ENCODE results near the gene LIMA1.

DNA sequence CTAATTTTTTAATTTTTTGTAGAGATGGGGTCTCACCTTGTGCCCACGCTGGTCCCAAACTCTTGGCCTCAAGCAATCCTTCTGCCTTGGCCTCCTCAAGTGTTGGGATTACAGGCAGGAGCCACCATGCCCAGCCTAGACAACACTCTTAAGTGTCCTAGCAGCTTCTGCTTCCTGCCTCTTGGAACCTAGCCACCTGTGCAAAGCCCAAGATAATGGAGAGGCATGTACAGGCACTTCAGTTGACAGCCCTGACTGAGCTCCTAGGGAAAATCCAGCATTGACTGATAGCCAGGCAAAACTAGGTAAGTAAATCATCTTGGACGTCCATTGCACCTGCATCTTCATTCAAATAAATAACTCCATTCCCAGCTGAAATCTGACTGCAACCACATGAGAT is 155.8 kb downstream of the LIMA1 start:
- TF ChIP-seq, protein P1, sequence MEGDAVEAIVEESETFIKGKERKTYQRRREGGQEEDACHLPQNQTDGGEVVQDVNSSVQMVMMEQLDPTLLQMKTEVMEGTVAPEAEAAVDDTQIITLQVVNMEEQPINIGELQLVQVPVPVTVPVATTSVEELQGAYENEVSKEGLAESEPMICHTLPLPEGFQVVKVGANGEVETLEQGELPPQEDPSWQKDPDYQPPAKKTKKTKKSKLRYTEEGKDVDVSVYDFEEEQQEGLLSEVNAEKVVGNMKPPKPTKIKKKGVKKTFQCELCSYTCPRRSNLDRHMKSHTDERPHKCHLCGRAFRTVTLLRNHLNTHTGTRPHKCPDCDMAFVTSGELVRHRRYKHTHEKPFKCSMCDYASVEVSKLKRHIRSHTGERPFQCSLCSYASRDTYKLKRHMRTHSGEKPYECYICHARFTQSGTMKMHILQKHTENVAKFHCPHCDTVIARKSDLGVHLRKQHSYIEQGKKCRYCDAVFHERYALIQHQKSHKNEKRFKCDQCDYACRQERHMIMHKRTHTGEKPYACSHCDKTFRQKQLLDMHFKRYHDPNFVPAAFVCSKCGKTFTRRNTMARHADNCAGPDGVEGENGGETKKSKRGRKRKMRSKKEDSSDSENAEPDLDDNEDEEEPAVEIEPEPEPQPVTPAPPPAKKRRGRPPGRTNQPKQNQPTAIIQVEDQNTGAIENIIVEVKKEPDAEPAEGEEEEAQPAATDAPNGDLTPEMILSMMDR (IDR thresholded peaks at IDR 0.05 in 4 of 5, conservative IDR thresholded peaks at IDR 0.05 in 1 of 5): no peak
- no peak for TF ChIP-seq POLR2A (IDR thresholded peaks at IDR 0.05)

Measured in gastrocnemius medialis (tissue), 4 donors.